ENCODE results near the gene KRTAP5-8.

- TF ChIP-seq GATA2 (IDR thresholded peaks at IDR 0.05; ENCODE audit: low read depth, low read length), result no peak
- no peak for TF ChIP-seq GATA3 (IDR thresholded peaks at IDR 0.05; ENCODE audit: low read depth, low read length)
Measured at GRCh38 chr11:71558996-71559395, 21.2 kb downstream of the KRTAP5-8 start.

Measured in SH-SY5Y (cell line).